Right lobe of liver (tissue), 4 donors: ENCODE results near the gene MOB1A.

Experiments used
- POLR2A ChIP-seq: fragments of 450-650 bp; IDR thresholded peaks from one replicate; pipeline ENCODE4 v1.6.1; 2017; ENCODE audit warnings: antibody characterized with exemption, mild to moderate bottlenecking
- TF ChIP-seq, protein P1 (sequence below), 4 donors: fragments of 200-600 bp in 3 of 4; fragments of 450-650 bp in 1 of 4; IDR thresholded peaks; one replicate each; pipeline versions ENCODE4 v1.5.1 to v1.8.0; 2016 to 2022; ENCODE audit warnings: antibody characterized with exemption in 4 of 4, mild to moderate bottlenecking in 2 of 4
- donor health status: DM: no; HTN: no; CAD: no.
- donor health status: DM: no; HTN: no; CAD: no.
- donor health status: DM: no; HTN: yes; CAD: no.

DNA sequence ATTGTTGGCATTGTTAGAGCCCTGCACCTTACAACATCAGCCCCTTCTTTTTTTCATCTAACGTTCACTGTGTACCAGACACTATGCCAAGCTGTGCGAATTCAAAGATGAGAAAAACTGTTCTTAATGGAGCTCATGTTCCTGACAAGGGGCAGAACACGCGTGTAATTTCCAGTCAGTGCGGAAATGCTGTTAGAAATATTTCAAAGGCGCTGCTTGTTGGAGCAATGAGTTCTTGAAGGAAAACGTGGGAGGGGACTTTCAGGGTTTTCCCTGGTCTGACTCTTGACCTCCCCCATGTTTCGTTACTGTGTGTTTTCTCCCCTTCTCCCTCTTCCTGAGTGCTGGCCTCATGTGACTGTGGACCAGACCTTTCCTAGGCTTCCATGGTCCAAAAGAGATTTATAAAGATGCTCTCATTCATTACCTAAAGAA lies 21.2 kb upstream of the MOB1A start:
- TF ChIP-seq, protein P1, sequence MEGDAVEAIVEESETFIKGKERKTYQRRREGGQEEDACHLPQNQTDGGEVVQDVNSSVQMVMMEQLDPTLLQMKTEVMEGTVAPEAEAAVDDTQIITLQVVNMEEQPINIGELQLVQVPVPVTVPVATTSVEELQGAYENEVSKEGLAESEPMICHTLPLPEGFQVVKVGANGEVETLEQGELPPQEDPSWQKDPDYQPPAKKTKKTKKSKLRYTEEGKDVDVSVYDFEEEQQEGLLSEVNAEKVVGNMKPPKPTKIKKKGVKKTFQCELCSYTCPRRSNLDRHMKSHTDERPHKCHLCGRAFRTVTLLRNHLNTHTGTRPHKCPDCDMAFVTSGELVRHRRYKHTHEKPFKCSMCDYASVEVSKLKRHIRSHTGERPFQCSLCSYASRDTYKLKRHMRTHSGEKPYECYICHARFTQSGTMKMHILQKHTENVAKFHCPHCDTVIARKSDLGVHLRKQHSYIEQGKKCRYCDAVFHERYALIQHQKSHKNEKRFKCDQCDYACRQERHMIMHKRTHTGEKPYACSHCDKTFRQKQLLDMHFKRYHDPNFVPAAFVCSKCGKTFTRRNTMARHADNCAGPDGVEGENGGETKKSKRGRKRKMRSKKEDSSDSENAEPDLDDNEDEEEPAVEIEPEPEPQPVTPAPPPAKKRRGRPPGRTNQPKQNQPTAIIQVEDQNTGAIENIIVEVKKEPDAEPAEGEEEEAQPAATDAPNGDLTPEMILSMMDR (IDR thresholded peaks at IDR 0.05) = no peak
- TF ChIP-seq POLR2A = no peak
